ENCODE data around the gene MALSU1. TPM values are rescaled to one million over a fixed set of nuclear protein-coding genes. Genes with fewer than 3 reads are reported as not detected.

MALSU1 gene
- total and polyA plus RNA-seq, 7 donors, result 65.2 to 109 (median 89.2) TPM

- Histone ChIP-seq H3K27ac (no peak overlapping the region), H3K27me3 (ENCODE audit: insufficient read depth in 3 of 3, low read length in 2 of 3) (no peaks in the 10 kb centered on the region), H3K9me3 (no peaks in the 10 kb centered on the region), H3K36me3 (ENCODE audit: insufficient read depth in 1 of 2, low read depth in 1 of 2) (no peaks in the 10 kb centered on the region), H3K4me1 (no peaks in the 10 kb centered on the region), H3K4me3 (no peak overlapping the region)
- intact Hi-C loops (cut with DNase I), result no loop called here
- ATAC-seq, result no peak
- WGBS, 3 donors, result 91 to 96% (median 95%) methylated on average over 9 of the region's 9 CpGs
- DNase-seq, result no peak
- TF ChIP-seq CTCF (IDR thresholded peaks at IDR 0.05), result no peak
Measured at GRCh38 chr7:23290993-23291392, 8.1 kb upstream of the MALSU1 start.

GRCh38 chr7:23291957-23292560, 7.1 kb upstream of the MALSU1 start:
- intact Hi-C loops (cut with DNase I), result no loop called here
- no peaks in the 10 kb centered on the region for H3K36me3 ChIP-seq (ENCODE audit: insufficient read depth in 1 of 2, low read depth in 1 of 2)

GRCh38 chr7:23292623-23293022, 6.5 kb upstream of the MALSU1 start:
- ATAC-seq, result no peak
- Histone ChIP-seq H3K4me3 (no peak overlapping the region), H3K9me3 (no peaks in the 10 kb centered on the region), H3K27me3 (ENCODE audit: insufficient read depth in 3 of 3, low read length in 2 of 3) (no peaks in the 10 kb centered on the region), H3K4me1 (no peaks in the 10 kb centered on the region), H3K27ac (no peak overlapping the region), H3K36me3 (ENCODE audit: insufficient read depth in 1 of 2, low read depth in 1 of 2) (no peaks in the 10 kb centered on the region)
- no peak for DNase-seq
- WGBS, 3 donors, result 92 to 94% (median 94%) methylated on average over 4 of the region's 4 CpGs
- no peak for TF ChIP-seq CTCF (IDR thresholded peaks at IDR 0.05)
- intact Hi-C loops (cut with DNase I), result no loop called here

More at GRCh38 chr7:23291957-23292560, 7.1 kb upstream of the MALSU1 start:
- ATAC-seq (no peak), DNase-seq (no peak)
- no peak overlapping the region for H3K4me3 ChIP-seq
- WGBS, 3 donors, result 69 to 82% (median 70%) methylated on average over 3 of the region's 3 CpGs
- no peak overlapping the region for H3K27ac ChIP-seq
- no peak for TF ChIP-seq CTCF (IDR thresholded peaks at IDR 0.05)
- no peaks in the 10 kb centered on the region for H3K27me3 ChIP-seq (ENCODE audit: insufficient read depth in 3 of 3, low read length in 2 of 3)
- H3K4me1 ChIP-seq, result no peaks in the 10 kb centered on the region
- no peaks in the 10 kb centered on the region for H3K9me3 ChIP-seq

- no peak for DNase-seq
- Histone ChIP-seq H3K4me1 (no peaks in the 10 kb centered on the region), H3K27ac (no peak overlapping the region), H3K36me3 (ENCODE audit: insufficient read depth in 1 of 2, low read depth in 1 of 2) (no peaks in the 10 kb centered on the region), H3K4me3 (no peak overlapping the region), H3K27me3 (ENCODE audit: insufficient read depth in 3 of 3, low read length in 2 of 3) (no peaks in the 10 kb centered on the region), H3K9me3 (no peaks in the 10 kb centered on the region)
- WGBS, 3 donors, result 77 to 82% (median 81%) methylated on average over 12 of the region's 12 CpGs
- no peak for TF ChIP-seq CTCF (IDR thresholded peaks at IDR 0.05)
- intact Hi-C loops (cut with DNase I), result no loop called here
- ATAC-seq, result no peak
Measured at GRCh38 chr7:23293500-23294073, 5.6 kb upstream of the MALSU1 start.

Data from psoas muscle (tissue), 8 donors.